ENCODE results near the gene EPHB1.

EPHB1 gene

DNA sequence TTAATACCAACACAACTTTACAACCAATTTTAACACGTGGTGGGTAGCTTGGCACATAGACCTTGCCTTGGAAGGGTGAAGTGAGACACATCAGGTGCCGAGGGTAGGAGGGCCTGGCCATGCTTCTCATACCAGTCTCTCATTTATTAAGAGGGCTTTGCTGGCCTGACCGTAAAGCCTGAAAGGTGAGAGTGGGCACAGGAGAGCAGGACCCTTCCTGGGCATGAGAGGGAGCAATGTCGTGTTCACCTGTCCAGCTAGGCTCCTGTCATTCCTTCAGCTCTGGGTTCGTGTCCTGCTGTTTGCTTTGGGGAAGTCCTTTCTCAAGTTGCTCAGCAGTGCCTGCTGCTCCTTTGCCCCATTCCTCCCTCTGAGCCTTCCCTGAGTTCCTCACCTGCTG lies 294.4 kb downstream of the EPHB1 start:
- Histone ChIP-seq H3K27ac (replicated peaks) (no peak overlapping the region), H3K4me3 (replicated peaks; ENCODE audit: insufficient read depth, low read length) (no peak overlapping the region), H3K27me3 (ENCODE audit: insufficient read depth, poor library complexity, severe bottlenecking) (no peaks in the 10 kb centered on the region)
- DNase-seq (ENCODE audit: low read depth in 1 of 2, low spot score in 1 of 2), result no peak
- TF ChIP-seq SPI1 (IDR thresholded peaks at IDR 0.05; ENCODE audit: borderline replicate concordance, low read depth) (no peak), GABPA (IDR thresholded peaks at IDR 0.05; ENCODE audit: low read depth) (no peak), POLR2AphosphoS5 (IDR thresholded peaks at IDR 0.05; ENCODE audit: low read depth) (no peak)
- TF ChIP-seq, protein P1, sequence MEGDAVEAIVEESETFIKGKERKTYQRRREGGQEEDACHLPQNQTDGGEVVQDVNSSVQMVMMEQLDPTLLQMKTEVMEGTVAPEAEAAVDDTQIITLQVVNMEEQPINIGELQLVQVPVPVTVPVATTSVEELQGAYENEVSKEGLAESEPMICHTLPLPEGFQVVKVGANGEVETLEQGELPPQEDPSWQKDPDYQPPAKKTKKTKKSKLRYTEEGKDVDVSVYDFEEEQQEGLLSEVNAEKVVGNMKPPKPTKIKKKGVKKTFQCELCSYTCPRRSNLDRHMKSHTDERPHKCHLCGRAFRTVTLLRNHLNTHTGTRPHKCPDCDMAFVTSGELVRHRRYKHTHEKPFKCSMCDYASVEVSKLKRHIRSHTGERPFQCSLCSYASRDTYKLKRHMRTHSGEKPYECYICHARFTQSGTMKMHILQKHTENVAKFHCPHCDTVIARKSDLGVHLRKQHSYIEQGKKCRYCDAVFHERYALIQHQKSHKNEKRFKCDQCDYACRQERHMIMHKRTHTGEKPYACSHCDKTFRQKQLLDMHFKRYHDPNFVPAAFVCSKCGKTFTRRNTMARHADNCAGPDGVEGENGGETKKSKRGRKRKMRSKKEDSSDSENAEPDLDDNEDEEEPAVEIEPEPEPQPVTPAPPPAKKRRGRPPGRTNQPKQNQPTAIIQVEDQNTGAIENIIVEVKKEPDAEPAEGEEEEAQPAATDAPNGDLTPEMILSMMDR (IDR thresholded peaks at IDR 0.05; ENCODE audit: insufficient read depth, low read length), result no peak
- TF ChIP-seq, protein P2, sequence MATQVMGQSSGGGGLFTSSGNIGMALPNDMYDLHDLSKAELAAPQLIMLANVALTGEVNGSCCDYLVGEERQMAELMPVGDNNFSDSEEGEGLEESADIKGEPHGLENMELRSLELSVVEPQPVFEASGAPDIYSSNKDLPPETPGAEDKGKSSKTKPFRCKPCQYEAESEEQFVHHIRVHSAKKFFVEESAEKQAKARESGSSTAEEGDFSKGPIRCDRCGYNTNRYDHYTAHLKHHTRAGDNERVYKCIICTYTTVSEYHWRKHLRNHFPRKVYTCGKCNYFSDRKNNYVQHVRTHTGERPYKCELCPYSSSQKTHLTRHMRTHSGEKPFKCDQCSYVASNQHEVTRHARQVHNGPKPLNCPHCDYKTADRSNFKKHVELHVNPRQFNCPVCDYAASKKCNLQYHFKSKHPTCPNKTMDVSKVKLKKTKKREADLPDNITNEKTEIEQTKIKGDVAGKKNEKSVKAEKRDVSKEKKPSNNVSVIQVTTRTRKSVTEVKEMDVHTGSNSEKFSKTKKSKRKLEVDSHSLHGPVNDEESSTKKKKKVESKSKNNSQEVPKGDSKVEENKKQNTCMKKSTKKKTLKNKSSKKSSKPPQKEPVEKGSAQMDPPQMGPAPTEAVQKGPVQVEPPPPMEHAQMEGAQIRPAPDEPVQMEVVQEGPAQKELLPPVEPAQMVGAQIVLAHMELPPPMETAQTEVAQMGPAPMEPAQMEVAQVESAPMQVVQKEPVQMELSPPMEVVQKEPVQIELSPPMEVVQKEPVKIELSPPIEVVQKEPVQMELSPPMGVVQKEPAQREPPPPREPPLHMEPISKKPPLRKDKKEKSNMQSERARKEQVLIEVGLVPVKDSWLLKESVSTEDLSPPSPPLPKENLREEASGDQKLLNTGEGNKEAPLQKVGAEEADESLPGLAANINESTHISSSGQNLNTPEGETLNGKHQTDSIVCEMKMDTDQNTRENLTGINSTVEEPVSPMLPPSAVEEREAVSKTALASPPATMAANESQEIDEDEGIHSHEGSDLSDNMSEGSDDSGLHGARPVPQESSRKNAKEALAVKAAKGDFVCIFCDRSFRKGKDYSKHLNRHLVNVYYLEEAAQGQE (IDR thresholded peaks at IDR 0.05; ENCODE audit: insufficient replicate concordance, low read depth), result no peak

DNA sequence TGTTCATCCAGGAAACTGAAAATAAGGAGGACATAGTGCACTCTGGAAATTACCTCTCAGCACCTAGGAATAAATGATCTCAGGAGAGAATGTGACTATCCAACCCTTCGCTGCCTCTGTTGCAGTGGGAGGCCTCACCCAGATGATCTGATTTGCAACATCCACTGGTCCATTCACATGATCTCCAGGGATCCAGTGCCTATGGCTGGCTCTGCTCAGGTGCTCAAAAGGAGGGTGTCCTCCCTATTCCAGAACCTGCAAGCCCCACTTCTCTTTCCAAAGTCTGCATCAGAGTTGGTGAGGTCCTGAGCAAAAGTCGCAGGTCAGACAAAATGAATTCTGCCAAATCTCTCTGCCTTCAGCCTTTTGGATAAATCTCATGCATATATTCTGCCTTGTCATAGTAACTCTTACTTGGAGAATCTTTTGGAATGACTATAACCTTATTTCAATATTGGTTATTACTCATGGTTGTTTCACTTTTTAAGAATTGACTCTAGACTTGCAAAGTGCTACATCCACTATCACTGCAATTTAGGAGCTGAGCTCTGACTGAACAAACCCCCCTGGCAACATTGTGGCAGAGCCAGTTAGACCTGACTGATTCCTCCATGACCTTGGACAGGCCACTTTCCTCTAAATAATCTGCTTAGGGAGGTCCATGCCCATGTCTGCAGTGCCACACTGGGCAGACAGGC lies 295.1 kb downstream of the EPHB1 start:
- Histone ChIP-seq H3K4me3 (replicated peaks; ENCODE audit: insufficient read depth, low read length) (no peak overlapping the region), H3K27me3 (ENCODE audit: insufficient read depth, poor library complexity, severe bottlenecking) (no peaks in the 10 kb centered on the region), H3K27ac (replicated peaks) (no peak overlapping the region)
- TF ChIP-seq, protein P1 (IDR thresholded peaks at IDR 0.05; ENCODE audit: insufficient read depth, low read length), result no peak
- TF ChIP-seq, protein P2 (IDR thresholded peaks at IDR 0.05; ENCODE audit: insufficient replicate concordance, low read depth), result no peak
- TF ChIP-seq GABPA (IDR thresholded peaks at IDR 0.05; ENCODE audit: low read depth) (no peak), SPI1 (IDR thresholded peaks at IDR 0.05; ENCODE audit: borderline replicate concordance, low read depth) (no peak), POLR2AphosphoS5 (IDR thresholded peaks at IDR 0.05; ENCODE audit: low read depth) (no peak)
- no peak for DNase-seq (ENCODE audit: low read depth in 1 of 2, low spot score in 1 of 2)

DNA sequence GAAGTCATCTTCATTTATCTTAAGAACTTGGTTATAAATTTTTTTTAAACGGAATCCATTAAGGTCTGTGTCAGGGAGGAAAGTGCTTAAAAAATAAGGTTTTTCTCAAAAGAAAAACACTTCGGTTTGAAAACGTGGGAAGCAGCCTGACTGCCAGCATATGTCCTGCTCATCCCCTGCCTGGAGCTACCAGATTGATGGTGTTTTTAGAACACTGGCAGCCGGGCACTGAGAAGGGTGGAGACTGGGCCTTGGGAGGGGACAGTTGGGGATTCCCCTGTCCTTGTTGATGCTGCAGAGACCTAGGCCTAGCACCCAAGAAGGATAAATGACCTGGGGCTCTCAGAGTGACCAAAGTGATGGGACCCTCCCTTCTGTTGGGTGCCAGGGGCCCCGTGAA lies 296.9 kb downstream of the EPHB1 start:
- DNase-seq (ENCODE audit: low read depth in 1 of 2, low spot score in 1 of 2), result no peak
- Histone ChIP-seq H3K27ac (replicated peaks) (no peak overlapping the region), H3K4me3 (replicated peaks; ENCODE audit: insufficient read depth, low read length) (no peak overlapping the region), H3K27me3 (ENCODE audit: insufficient read depth, poor library complexity, severe bottlenecking) (no peaks in the 10 kb centered on the region)
- TF ChIP-seq, protein P2 (IDR thresholded peaks at IDR 0.05; ENCODE audit: insufficient replicate concordance, low read depth), result no peak
- TF ChIP-seq POLR2AphosphoS5 (IDR thresholded peaks at IDR 0.05; ENCODE audit: low read depth), result no peak
- TF ChIP-seq, protein P1 (IDR thresholded peaks at IDR 0.05; ENCODE audit: insufficient read depth, low read length), result no peak
- TF ChIP-seq SPI1 (IDR thresholded peaks at IDR 0.05; ENCODE audit: borderline replicate concordance, low read depth), result no peak
- no peak for TF ChIP-seq GABPA (IDR thresholded peaks at IDR 0.05; ENCODE audit: low read depth)
